GM21737 (cell line): ENCODE results near the gene CITED2.
A peak's percentile ranks its signal among the peaks of the same experiment; 100 is the strongest.
"Not testable (repeated sequence)": the region's sequence is repeated elsewhere in the genome, so short reads cannot be mapped to it uniquely, and the experiment has no call there.

Source experiments
- ATAC-seq: cut with Tn5 transposase; IDR thresholded peaks from one replicate; pipeline ENCODE4 v1.9.1; 2021; ENCODE audit warnings: mild to moderate bottlenecking, moderate library complexity; ENCODE audit not compliant: unreplicated experiment

Gene CITED2, protein sequence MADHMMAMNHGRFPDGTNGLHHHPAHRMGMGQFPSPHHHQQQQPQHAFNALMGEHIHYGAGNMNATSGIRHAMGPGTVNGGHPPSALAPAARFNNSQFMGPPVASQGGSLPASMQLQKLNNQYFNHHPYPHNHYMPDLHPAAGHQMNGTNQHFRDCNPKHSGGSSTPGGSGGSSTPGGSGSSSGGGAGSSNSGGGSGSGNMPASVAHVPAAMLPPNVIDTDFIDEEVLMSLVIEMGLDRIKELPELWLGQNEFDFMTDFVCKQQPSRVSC

DNA sequence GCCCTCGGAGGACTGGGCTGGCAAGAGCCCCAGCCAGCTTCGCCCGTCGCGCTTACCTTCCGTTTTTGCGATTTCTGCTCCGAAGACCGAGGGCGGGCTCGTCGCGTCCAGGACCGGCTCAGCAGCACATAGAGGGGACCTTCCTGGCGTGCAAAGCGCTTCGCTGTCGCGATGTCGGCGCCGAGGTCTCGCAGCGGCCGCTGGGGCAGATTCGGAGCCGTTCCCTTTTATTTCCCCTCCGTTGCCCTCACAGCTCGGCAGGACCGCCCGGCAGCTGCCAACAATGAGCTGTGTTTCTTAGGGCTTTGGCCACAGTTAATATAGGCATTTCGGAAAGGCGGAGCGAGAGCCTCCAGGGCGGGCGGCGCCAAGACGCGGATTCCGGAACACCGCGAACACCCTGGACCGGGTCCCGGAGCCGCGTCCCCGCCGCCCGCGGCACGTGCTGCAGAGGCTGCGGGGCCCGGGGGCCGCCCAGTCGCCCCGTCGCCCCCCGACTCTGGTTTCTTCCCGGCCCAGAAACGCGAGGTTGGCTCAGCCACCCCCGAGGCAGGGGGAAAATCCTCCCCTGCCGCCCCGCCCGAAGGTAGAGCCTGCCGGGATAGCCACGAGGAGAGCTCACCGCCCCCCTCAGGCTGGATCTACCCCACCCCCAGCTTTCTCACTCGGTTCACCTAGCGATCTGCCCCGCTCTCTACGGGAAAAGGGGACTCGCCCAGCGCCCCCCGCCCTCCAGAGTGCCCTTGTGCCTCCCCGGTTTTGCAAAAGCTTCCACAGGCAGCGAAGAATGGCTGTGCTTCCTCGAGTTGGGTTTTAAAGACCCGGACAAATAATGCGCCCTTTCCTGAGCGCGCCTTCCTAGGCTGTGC is at the start of gene CITED2:
Gene CITED2 (minus strand): TSS at position 292 of the 869 bp plus-strand sequence. CDS start 704 bp downstream, outside the sequence.
- peak; percentile 67 for ATAC-seq

DNA sequence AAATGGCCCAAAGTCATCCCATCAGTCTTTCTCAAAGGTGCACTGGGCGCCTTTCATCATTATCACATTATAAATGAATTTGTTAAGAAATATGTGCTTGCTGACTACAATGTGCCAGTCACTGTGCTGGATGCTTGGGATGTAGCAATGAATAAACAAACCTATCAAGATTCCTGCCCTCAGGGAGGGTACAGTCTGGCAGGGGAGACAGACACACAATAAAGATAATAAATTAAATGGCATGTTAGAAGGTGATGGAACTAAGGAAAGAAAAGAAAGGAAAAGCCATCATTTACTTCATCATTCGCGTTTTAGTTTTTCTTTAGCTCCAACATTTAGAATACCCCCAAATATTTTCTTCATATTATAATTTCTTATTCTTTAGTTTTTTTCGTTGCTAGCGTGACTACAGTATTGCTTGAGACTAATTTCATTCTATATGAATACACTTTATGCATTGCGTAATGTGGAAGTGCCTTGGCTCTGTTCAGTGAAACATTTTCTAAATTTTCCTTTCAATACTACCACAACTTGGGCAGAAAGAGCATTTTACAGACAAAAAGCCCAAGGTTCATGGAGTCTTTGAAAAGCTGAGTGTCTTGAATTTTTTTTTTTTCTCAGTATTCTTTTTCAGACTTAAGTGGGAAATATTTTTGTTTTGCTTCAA is 48.7 kb upstream of the CITED2 start:
- no peak for ATAC-seq

DNA sequence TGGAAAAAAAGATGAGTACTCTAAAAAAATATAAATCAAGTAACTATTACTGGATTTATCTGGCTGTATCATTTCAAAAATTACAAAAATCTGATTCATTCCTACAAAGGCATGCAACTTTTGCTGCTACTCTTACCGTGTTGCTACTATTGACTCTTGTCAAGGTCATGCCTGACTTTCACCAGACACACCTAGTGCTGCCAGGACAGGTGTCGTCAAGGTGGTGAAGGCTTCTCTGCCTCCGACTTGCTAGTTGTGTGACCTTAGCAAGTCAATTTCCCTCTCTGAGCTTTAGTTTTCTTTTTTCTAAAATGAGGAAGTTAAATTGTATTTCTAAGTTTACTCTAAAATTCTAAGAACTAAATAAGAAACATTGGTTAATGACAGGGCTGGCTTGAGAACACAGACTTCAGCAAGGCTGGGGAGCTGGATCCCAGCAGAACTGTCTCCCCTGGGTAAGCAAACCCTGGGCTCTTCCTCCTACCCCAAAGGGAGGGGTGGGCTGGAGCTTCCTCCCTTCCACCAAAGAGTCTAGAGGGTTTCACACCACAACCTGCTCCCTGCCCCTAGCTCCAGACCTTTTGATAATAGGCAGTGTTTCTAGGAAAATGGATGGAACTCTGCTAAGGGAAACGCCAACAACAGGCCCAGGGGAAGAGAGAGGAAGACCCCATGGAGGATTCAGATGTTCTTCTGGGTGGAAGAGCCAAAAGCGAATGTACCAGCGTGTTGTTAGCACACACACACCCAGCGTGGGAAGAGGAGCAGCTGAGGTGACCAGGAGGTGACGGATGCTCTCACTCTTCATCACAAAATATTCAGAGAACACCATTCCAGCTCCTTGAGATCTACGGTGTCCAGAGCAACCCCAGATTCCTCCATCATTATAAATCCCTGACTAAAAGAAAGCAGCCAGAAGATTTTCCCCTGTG is 47.9 kb upstream of the CITED2 start:
- ATAC-seq, result no peak

DNA sequence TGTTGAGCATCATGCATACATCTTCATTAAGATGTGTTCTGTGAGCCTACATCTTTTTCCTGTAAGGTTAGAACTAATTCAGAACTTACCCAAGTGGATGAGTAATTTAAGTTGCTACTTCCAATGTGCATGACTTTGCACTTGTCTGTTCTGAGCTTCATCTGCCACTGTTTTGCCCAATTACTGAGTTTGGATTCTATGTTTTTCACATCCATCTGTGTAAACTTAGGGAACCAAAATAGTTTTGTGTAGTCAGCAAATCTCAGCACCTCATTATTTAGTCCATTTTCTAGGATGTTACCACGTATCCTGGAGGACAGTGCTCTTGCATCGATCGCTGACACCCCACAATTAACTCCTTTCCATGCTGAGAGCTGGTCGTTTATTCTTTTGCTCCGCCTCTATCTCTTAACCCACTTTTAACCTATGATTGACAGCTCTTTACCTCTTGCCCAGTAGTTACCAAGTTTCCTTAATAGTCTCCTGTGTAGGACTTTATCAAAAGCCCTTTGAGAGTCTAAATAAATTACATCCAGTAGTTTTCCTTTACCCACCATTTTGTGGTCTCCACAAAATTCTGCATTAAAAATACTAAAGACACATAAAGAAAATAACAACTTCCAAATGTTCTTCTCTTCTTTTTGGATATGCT is 44.2 kb upstream of the CITED2 start:
- no peak for ATAC-seq

DNA sequence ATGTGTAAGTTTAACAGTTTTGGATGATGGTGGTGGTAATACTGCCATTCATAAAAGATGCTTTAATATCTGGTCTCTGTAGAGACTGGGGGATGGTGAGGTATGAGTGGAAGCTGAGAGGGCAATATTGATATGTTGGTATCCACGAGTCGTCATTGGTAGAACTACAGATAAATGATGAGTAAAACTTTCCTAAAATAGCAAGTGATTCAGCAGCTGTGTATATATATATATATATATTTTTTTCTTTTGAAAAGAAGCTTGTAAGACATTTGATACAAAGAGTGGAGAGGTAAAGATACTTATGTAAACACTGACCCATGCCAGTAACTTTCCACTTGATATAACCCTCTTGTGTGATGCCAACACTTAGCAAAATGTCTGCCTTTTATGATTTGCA is 41.7 kb upstream of the CITED2 start:
- no peak for ATAC-seq

DNA sequence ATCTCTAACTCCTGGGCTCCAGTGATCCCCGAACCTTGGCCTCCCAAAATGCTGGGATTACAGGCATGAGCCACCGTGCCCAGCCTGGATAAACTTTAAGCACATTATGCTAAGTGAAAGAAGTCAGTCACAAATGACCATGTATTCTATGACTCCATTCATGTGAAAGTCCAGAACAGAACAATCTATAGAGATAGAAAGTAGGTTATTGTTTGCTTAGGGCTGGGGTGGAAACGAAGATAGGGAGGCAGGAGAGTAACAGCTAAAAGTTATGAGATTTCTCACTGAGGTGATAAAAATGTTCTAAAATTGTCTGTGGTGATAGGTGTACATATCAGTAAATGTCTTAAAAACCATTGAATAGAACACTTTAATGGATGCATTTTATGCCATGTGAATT is 40.9 kb upstream of the CITED2 start:
- no peak for ATAC-seq

DNA sequence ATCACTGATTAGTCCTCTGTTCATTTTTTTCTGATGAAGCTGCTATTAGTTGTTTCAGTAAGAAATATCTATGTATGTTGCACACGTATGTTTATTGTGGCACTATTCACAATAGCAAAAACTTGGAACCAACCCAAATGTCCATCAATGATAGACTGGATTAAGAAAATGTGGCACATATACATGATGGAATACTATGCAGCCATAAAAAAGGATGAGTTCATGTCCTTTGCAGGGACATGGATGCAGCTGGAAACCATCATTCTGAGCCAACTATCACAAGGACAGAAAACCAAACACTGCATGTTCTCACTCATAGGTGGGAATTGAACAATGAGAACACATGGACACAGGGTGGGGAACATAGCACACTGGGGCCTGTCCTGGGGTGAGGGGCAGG is 37.7 kb upstream of the CITED2 start:
- ATAC-seq, result not testable (repeated sequence)

DNA sequence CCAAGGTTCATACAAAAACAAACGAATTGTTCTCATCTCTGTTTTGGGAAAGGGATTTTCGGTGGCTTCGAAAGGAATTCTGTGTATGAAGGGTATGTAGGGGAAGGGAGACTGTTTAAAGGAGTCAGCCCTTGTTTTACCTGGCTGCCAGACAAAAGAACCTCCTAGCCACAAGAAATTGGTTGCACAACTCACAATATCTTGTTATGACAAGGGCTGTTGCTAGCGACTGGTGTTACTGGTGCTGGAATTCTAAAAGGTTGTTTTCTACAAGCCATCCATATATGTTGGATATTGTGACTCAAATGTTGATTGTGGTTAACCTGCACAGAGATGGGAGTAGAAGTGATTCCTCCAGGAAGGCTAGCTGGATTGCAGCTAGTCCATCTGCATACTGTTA is 34.6 kb upstream of the CITED2 start:
- no peak for ATAC-seq

DNA sequence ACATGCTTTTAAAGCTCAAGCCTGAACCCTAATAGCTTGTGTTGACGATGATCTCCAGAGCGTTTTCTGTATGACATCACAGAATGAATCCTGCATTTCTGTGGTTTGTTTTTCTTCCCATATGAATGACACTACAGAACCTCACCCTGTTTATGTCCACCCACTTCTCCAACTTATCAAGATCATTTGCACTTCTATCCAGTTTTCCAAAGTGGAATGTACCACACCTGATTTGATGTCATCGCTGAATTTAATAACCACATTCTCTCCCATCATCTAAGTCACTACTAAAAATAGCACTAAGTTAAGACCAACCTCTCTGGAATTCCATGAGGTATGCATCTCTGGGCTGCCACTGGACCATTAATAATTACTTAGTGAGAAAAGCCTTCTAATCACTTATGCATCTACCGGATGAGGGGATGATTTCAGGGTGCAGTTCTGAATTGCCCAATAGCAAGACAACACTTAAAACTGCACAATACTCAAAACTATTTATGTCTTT is 33.3 kb upstream of the CITED2 start:
- ATAC-seq, result no peak

DNA sequence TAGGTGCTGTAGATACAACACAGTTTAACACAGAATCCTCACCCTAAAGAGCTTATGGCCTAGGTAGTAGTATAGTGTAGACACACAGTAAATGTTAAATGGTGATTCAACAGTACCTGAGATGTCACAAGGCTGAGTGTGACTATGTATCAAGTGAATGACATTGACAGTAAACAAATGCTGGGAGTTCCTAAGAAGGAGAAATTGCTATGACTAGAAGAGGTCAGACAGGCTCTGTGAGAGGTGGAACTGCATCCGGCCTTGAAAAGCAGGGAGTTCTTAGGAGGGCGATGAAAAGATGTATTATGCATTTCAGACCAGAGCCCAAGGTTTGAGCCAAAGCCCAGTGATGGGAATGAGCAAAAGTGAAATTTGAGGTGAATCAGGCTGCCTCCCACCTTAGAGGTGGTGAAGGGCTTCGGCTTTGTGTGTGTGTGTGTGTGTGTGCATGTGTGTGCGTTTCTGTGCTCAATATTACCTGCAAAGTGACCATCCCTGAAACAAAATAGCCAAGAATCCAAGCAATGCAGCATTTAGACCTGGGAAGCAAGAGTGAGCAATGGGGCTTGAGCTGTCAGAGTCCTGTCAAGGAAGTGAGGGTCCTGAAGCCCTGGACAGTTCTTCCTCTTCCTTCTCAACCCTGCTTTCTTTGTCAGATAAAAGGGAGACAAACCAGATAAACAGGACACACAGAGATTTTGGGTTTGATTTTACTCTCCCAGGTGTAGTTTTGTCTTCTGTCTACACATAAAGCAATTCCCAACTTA is 32.3 kb upstream of the CITED2 start:
- no peak for ATAC-seq

DNA sequence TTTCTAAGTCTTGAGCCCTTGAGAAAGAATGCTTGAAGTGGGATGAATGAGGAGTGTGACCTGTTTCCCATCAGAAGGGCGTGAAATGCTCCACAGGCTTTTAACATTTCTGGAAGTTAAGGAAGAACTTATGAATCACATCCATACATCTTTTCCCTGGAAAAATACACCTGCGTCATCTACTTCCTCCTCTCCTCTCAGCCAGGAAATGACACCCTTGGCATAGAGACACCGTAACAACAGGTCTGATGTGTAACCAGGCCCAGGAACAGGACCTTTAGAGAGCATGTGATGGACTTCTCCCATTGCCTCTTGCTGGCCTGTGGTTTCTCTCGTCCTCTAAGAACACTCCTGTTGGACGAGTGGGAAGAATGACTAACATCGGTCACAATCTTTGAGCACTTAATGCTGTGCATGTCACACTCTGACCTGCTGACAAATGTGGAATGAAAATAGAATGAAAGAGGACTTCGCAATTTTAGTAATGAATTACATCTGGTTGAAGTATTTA is 28.5 kb upstream of the CITED2 start:
- ATAC-seq, result no peak

DNA sequence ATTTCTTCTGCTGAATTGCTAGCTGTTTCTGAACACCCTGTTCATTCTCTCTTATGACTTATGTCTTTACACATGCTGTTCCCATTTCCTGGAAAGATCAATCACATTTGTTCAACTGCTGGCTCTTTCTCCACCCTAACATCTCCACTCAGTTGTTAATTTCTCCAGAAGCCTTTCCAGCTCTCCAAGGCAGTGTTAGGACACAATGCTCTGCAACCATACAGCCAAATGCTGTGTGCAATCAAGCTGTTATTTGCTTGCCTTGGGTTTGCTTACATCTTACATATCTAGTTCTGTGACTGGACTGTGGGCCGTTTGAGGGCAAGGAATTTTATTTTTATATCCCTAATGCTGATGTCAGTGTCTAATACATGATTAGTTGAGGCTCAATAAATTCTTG is 24.2 kb upstream of the CITED2 start:
- ATAC-seq, result no peak

DNA sequence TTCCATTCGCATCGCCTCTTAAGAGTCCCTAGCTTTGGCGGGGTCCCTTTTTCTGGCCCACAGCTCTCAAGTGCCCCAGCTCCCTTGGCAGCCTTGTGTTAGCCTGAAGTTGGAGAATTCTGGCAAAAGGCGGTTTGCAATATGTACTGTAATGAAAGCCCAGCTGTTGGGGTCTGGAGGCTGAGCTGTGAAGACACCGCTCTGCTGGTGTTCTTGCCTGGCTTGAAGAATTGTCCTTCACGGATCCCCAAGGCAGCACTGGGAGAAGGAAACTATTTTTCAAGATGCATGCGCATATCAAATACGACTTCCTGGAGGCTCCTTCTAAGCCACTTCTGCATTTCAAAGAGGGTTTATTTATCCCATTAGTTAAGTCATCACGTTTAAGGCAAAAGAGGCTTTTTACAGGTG is 21.4 kb upstream of the CITED2 start:
- no peak for ATAC-seq

DNA sequence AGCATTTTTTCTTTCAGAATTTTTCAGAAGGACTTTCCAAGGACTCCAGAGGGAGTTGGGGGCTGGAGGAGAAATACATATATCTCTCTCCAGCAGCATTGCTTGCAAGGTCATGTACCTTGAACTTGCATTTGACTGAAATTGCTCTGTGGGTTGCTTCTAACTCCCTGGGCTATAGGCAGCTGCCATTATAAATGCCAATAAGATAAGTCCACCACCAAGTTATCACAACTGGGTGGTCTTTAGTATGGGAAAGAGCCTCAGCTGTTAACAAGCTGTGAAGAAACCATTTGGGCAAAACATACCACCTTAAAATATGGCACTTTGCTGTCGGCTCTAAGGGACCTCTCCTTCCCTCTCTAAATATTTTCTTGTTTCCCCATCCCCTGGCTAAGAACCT is 20.9 kb upstream of the CITED2 start:
- ATAC-seq, result no peak

DNA sequence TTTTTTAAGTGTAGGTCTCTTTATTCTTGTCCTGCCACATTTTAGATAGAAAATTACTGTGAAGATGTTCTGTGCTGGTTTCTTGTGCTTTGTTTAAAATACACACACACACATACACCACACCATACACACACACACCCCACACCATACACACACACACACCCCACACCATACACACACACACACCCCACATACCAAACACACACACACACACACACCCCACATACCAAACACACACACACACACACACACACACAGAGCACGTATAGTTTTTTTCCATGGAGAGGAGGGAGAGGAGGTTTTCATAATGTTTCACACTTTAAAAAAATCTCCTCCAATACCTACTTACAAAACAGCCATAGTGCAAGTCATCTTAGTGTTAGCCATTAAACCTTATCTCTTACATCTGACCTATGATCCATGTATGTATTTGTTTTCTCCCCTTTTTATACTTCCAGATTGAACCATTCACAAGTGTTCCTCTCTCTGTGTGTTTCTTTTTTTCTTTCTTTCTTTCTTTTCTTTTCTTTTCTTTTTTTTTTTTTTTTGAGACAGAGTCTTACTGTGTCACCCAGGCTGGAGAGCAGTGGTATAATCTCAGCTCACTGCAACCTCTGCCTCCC is 19.7 kb upstream of the CITED2 start:
- ATAC-seq, result no peak

DNA sequence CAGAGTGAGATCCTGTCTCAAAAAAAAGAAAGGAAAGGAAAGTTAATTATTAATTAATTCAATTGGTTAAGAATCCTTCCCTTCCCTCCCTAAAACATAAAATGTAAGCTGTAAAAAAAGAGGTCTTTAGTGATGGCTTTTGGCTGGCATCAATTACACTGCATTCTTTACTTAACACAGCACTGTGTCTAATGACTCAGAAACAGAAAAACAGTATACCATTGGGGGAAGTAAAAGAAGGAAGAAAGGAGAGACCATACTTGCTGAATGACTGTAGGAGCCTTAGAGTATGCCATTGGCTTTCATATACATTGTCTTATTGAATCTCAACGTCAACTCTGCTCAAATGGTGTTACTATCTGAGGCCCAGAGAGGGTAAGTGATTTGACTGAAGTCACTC is 18.3 kb upstream of the CITED2 start:
- peak; percentile 84 for ATAC-seq

DNA sequence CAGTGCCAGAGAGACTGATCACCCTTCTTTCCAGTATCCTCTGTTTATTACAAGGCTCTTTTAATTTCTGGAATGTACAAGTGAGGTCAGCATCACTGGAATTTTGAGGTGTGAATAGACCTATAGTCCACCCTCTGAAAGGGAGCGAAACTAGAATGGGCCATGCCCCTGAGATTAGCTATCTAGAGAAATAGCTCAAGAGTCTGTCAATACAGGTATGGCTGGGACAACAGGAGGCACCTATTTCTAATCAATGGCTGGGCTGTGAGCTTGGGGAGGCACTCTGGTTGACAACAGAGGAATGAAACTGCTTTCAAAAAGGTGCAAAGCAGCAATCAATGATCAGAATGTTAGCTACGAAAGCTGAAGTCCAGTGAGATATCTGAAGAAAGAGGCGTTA is 17.3 kb upstream of the CITED2 start:
- ATAC-seq, result no peak

DNA sequence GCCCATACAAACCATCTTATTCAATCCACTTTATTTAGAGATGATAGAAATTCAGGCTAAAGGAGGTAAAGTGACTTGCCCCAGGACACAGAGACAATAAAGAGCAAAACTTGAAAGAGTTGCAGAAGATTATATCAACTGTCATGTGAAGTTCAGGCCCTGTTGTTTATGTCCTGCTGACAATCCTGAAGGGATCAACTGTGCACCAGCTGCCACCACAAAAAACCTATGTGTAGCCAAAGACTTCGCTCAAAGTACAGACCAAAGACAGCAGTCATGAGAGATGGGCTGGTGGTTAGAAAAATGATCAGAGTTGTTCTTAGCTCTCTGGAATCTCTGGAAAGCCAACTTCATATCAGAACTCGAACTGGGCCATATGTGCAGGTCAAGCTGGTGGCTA is 16.0 kb upstream of the CITED2 start:
- ATAC-seq, result no peak

DNA sequence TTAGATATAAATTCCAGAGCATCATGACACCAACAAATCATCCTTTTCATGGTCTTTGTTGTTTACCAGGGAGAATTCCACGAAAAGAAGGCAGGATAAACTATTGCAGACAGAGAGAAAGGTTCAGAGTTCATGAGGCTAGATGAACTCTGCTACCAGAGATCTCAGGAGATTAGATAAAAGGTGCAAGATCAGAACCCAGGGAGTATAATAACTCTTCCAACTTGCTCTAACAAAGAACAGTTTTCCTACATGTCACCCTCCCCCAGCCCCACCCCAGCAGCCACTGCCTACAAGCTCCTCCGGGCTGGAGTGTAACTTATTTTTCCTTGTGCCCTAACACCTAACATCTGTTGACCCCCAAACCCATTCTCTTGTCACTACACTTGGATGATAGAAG is 13.9 kb upstream of the CITED2 start:
- no peak for ATAC-seq
